GM12864 (cell line): ENCODE data around the gene TBX10.
A peak's percentile ranks its signal among the peaks of the same experiment; 100 is the strongest.
"Not testable (repeated sequence)": the region's sequence is repeated elsewhere in the genome, so short reads cannot be mapped to it uniquely, and the experiment has no call there.

ENCODE experiments used
- DNase-seq: peaks from one replicate; pipeline ENCODE4 v3.0.0-alpha.2; 2011; ENCODE audit warnings: low read depth
- H3K4me3 ChIP-seq: 2 replicates; pipeline ENCODE4 v1.5.1; 2011; ENCODE audit warnings: mild to moderate bottlenecking, low read depth, low read length, control low read depth
- TF ChIP-seq, protein P1 (sequence below): IDR thresholded peaks from 2 replicates; pipeline ENCODE4 v1.5.1; 2011; ENCODE audit warnings: low read depth, mild to moderate bottlenecking, moderate library complexity, low read length, control low read depth, inconsistent platforms; ENCODE audit errors: missing control alignments

The TBX10 gene

DNA sequence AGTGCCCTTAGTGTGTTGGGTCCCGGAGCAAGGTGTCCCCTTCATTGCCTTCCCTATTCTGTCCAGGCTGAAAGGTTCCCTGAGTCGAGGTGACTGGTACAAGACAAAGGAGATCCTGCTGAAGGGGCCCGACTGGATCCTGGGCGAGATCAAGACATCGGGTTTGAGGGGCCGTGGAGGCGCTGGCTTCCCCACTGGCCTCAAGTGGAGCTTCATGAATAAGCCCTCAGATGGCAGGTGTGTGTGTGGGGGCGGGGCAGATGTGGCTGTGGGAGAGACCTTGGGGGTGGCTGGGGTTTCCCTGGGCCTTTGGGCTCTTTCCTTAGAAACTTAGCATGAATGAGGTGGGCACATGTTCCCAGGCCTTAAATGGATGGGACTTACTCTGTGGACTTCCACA, 31.1 kb downstream of the TBX10 start:
- TF ChIP-seq, protein P1, sequence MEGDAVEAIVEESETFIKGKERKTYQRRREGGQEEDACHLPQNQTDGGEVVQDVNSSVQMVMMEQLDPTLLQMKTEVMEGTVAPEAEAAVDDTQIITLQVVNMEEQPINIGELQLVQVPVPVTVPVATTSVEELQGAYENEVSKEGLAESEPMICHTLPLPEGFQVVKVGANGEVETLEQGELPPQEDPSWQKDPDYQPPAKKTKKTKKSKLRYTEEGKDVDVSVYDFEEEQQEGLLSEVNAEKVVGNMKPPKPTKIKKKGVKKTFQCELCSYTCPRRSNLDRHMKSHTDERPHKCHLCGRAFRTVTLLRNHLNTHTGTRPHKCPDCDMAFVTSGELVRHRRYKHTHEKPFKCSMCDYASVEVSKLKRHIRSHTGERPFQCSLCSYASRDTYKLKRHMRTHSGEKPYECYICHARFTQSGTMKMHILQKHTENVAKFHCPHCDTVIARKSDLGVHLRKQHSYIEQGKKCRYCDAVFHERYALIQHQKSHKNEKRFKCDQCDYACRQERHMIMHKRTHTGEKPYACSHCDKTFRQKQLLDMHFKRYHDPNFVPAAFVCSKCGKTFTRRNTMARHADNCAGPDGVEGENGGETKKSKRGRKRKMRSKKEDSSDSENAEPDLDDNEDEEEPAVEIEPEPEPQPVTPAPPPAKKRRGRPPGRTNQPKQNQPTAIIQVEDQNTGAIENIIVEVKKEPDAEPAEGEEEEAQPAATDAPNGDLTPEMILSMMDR, result no peak
- H3K4me3 ChIP-seq, result no peak overlapping the region
- no peak for DNase-seq

DNA sequence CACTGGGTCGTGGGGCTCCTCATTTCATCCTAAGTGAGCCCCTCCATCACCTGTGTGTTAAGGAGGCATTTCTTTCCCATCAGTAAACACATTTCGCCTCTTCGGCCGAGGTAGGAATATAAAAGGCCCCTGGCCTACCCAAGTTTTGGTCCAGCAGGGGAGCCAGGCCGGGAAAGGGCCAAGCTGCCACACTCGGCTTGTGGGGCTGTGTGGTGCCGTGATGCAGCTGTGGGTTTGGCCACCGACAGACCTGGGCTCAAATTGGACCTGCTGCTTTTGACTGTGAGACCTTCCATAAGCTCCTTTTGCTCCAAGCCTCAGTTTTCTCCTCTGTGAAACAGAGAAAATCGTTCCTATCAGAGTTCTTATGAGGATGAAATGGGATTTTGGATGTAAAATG, 32.1 kb downstream of the TBX10 start:
- DNase-seq, result no peak
- peak overlapping the region; percentile 94 for H3K4me3 ChIP-seq
- TF ChIP-seq, protein P1, result no peak

- H3K4me3 ChIP-seq, result peak within 1 kb of the TSS; percentile 94
- DNase-seq, result peak; percentile 77
- TF ChIP-seq, protein P1, result peak; percentile 71
Measured at GRCh38 chr11:67606492-67607295, 32.9 kb downstream of the TBX10 start, which contains the start of gene NDUFV1. Gene NDUFV1 (plus strand): TSS chr11:67606936. CDS start chr11:67607005, 69 bp downstream.

GRCh38 chr11:67606093-67606491, 33.5 kb downstream of the TBX10 start:
- peak overlapping the region; percentile 94 for H3K4me3 ChIP-seq
- DNase-seq, result no peak
- TF ChIP-seq, protein P1, result no peak

- no peak overlapping the region for H3K4me3 ChIP-seq
- no peak for DNase-seq
- TF ChIP-seq, protein P1, result no peak
Measured at GRCh38 chr11:67605231-67606011, 34.1 kb downstream of the TBX10 start.

GRCh38 chr11:67604815-67605214, 34.7 kb downstream of the TBX10 start:
- no peak overlapping the region for H3K4me3 ChIP-seq
- TF ChIP-seq, protein P1, result no peak
- DNase-seq, result no peak

DNA sequence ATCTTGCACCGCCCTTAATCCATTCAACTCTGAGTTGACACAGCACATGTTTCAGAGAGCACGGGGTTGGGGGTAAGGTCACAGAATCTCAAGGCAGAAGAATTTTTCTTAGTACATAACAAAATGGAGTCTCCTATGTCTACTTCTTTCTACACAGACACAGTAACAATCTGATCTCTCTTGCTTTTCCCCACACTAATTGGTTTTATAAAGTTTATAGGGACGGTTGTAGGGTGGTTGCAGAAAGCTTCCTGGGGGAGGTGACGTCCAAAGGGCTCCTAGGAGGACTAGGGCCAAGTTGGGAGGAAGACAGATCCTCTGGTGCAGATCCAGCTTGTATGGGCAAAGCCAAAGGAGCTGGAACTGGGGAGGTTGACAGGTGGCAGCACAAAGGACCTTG, 35.4 kb downstream of the TBX10 start:
- not testable (repeated sequence) for H3K4me3 ChIP-seq, DNase-seq
